Thyroid gland (tissue), 4 donors: Measurements from ENCODE around the gene STKLD1. TPM values are rescaled to one million over a fixed set of nuclear protein-coding genes. Genes with fewer than 3 reads are reported as not detected.

ENCODE experiments used
- DNase-seq, 2 donors: peaks; one replicate each; pipeline ENCODE4 v3.0.0-alpha.2; 2019
- H3K27ac ChIP-seq, 3 donors: fragments of 200-600 bp; sonication (generic); 1 replicate in 2 of 3; 2 replicates in 1 of 3; pipeline ENCODE4 v1.5.1; 2016 to 2019; ENCODE audit warnings: mild to moderate bottlenecking in 1 of 3, moderate library complexity in 1 of 3
- H3K27me3 ChIP-seq: fragments of 200-600 bp; sonication (generic); one replicate; pipeline ENCODE4 v1.5.1; 2019
- H3K36me3 ChIP-seq, 2 donors: fragments of 200-600 bp; sonication (generic); one replicate each; pipeline ENCODE4 v1.5.1; 2016 to 2019
- H3K4me1 ChIP-seq, 2 donors: fragments of 200-600 bp; sonication (generic); one replicate each; pipeline ENCODE4 v1.5.1; 2017 to 2019
- H3K4me3 ChIP-seq, 3 donors: fragments of 200-600 bp; sonication (generic); replicated peaks in 1 of 3; 1 replicate in 2 of 3; 2 replicates in 1 of 3; pipeline ENCODE4 v1.5.1; 2016; ENCODE audit warnings: mild to moderate bottlenecking in 1 of 3
- H3K9me3 ChIP-seq: fragments of 200-600 bp; sonication (generic); one replicate; pipeline ENCODE4 v1.5.1; 2017
- CTCF ChIP-seq, 6 experiments: fragments of 200-600 bp in 3 of 6; fragments of 450-650 bp in 3 of 6; sonication (generic) in 3 of 6; IDR thresholded peaks; one replicate each; pipeline ENCODE4 v1.5.1; 2016 to 2019; ENCODE audit warnings: antibody characterized with exemption in 6 of 6, mild to moderate bottlenecking in 2 of 6, inconsistent platforms in 1 of 6, moderate library complexity in 1 of 6
- POLR2A ChIP-seq, 2 donors: fragments of 450-650 bp; IDR thresholded peaks; one replicate each; pipeline ENCODE4 v1.6.1; 2017; ENCODE audit warnings: antibody characterized with exemption in 2 of 2, mild to moderate bottlenecking in 2 of 2, moderate library complexity in 1 of 2
- WGBS, 2 donors: methylation state at CpG; one replicate each; pipeline ENCODE4 v1.1.5; 2017; 5-methylcytosine and 5-hydroxymethylcytosine counted together
- intact Hi-C: fragments of 100-400 bp; cut with DNase I; formaldehyde crosslinking; loops from one replicate; pipeline ENCODE4 v1.15.1; 2023
- total RNA-seq, 4 donors: library from RNA; depleted of rRNA; stranded (reverse); fragments of >200 nt; gene quantifications; one replicate each; pipeline ENCODE4 v1.2.3, GENCODE V29; 2016

STKLD1 gene
- total RNA-seq, 4 donors from 2014 or later: 1.6 to 2.2 TPM; not detected in 2

GRCh38 chr9:133404454-133405002 is 28.4 kb downstream of the STKLD1 start:
- Histone ChIP-seq H3K4me3 (no peak overlapping the region), H3K9me3 (no peaks in the 10 kb centered on the region), H3K27ac (no peak overlapping the region), H3K27me3 (no peaks in the 10 kb centered on the region), H3K36me3 (peaks cover 12 to 29% of the 10 kb centered on the region in 2 donors), H3K4me1 (no peaks in the 10 kb centered on the region)
- intact Hi-C loops: no loop called here
- TF ChIP-seq POLR2A (IDR thresholded peaks at IDR 0.05) (no peak), CTCF (IDR thresholded peaks at IDR 0.05) (no peak)
- WGBS, 2 donors: 94 to 96% methylated on average over 7 to 12 of the region's 12 CpGs
- DNase-seq: no peak

DNA sequence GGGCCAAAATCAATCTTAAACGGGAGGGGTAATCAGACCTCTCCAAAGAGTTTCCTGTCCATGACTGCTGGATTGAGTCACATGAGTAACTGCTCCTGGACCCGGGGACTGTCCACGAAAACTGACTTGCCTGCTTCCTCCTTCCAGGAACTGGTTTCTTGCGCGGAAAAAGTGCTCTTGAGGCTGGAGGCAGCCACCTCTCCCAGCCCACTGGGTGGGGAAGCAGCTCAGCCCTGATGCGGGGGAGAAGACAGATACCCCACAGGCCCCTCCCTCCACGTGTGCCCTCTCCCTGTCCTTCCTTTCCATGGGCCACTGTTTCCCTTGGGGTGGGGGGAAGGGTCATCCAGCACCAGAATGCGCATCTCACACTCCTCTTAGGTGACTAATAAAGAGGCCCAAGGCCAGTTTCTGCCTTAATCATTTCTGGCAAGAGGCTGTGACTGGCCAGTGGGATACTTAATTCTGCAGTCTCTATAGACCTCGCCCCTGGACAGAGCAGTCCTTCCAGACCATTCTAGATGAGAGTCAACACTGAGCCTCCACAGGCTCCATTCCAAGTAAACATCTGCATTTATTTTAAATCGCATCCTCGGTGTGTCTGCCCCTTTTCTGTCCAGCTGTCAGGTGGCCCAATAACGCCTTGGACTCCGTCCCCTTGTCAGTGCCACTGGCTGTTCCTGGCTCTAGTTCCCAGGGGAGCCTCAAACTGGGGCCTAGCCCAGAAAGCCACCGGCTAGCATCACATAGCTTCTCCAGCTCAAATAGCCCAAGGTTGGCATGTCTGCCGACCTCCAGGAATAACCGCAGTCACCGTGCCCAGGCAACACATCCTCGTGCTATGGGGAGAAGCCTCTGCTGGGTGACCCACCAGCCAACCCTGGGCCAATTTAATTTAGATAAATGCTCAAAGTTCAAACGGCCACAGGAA is 29.6 kb downstream of the STKLD1 start:
- peaks cover 18 to 41% of the 10 kb centered on the region in 2 donors for H3K36me3 ChIP-seq
- TF ChIP-seq POLR2A (IDR thresholded peaks at IDR 0.05): no peak
- TF ChIP-seq CTCF (IDR thresholded peaks at IDR 0.05): no peak
- WGBS, 2 donors: 78 to 85% methylated on average over 16 to 18 of the region's 19 CpGs
- intact Hi-C loops: no loop called here
- no peak overlapping the region for H3K27ac ChIP-seq
- no peak overlapping the region for H3K4me3 ChIP-seq
- no peaks in the 10 kb centered on the region for H3K9me3 ChIP-seq
- DNase-seq: no peak
- H3K27me3 ChIP-seq: no peaks in the 10 kb centered on the region
- H3K4me1 ChIP-seq: no peaks in the 10 kb centered on the region

DNA sequence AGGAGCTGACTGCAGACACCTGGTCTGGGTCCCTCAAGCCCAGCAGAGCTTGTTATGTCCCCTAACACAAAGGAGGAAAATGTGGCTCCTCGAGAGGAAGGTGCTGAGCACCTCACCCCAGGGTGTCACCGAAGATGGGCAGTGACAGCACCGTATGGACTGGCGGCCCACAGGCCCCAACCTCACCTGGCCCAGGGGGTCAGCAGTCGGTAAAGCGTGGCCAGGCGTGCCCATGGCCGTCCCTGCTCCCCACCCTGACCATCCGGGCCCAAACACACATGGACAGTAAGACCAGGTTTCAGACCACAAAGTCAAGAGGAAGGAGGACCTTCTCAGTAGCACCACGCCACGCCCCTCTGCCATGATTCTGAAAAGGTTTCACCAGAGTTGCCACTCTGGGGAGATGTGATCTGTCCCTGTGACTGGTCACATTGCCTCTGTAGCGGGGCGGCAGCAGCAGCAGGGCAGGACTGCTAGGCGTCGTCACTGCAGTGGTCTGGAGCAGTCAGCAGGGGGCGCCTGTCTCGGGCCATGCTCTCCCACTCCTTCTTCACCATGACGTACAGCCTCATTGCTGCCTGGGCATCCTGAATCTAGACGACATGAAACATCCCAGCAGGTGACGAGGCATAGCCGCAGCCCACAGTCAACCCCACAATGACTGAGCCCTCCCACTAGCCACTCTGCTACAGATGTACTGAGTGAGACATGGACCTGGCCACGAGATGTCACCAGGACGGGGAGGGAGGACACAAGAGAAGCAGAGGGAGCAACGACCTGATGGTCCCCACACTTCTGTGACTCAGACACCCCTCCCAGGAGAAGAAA is 30.5 kb downstream of the STKLD1 start:
- TF ChIP-seq POLR2A (IDR thresholded peaks at IDR 0.05) (no peak), CTCF (IDR thresholded peaks at IDR 0.05) (peak; percentile 68 to 91 (median 77))
- intact Hi-C loops: no loop called here
- Histone ChIP-seq H3K9me3 (no peaks in the 10 kb centered on the region), H3K27ac (no peak overlapping the region), H3K36me3 (peaks cover 22 to 50% of the 10 kb centered on the region in 2 donors), H3K27me3 (no peaks in the 10 kb centered on the region), H3K4me1 (no peaks in the 10 kb centered on the region), H3K4me3 (no peak overlapping the region)
- WGBS, 2 donors: 57 to 67% methylated on average over 15 to 19 of the region's 24 CpGs
- DNase-seq: peak; percentile 67 to 71

GRCh38 chr9:133408042-133408441 is 31.9 kb downstream of the STKLD1 start:
- no peak for DNase-seq
- Histone ChIP-seq H3K9me3 (no peaks in the 10 kb centered on the region), H3K36me3 (peaks cover 22 to 62% of the 10 kb centered on the region in 2 donors), H3K27me3 (no peaks in the 10 kb centered on the region), H3K27ac (no peak overlapping the region), H3K4me3 (no peak overlapping the region), H3K4me1 (no peaks in the 10 kb centered on the region)
- WGBS, 2 donors: 87 to 92% methylated on average over 1 of the region's 1 CpG
- no peak for TF ChIP-seq CTCF (IDR thresholded peaks at IDR 0.05)
- no peak for TF ChIP-seq POLR2A (IDR thresholded peaks at IDR 0.05)
- intact Hi-C loops: no loop called here
